ENCODE measurements around the gene STPG3.

DNA sequence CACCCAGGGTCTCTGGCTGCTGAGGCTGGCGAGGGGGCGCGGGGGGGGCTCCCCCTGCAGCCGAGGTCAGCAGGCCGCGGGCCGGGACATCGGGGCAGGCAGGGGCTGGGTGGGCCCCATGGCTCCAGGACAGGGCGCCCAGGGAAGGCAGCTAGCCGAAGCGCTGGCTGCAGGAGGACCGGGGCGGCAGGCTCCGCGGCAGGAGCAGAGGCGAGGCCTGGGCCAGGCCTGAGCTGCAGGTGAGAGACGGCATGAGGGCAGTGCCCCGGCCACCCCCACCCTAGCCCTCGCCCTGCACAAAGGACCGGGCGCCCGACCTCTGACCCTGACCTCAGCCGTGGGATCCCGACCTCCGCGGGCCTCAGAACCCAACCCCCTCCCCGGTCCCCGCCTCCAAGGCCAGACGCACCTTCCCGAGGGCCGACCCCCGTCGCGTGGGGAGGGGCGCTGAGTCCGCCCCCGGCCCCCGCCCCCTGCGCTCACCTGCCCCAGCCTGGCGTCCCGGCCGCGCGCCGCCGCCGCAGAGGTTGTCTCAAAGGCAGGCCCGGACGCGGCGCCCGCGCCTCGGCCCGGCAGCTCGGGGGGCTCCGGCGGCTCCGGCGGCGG, 29.5 kb upstream of the STPG3 start:
- TF ChIP-seq, protein P1, sequence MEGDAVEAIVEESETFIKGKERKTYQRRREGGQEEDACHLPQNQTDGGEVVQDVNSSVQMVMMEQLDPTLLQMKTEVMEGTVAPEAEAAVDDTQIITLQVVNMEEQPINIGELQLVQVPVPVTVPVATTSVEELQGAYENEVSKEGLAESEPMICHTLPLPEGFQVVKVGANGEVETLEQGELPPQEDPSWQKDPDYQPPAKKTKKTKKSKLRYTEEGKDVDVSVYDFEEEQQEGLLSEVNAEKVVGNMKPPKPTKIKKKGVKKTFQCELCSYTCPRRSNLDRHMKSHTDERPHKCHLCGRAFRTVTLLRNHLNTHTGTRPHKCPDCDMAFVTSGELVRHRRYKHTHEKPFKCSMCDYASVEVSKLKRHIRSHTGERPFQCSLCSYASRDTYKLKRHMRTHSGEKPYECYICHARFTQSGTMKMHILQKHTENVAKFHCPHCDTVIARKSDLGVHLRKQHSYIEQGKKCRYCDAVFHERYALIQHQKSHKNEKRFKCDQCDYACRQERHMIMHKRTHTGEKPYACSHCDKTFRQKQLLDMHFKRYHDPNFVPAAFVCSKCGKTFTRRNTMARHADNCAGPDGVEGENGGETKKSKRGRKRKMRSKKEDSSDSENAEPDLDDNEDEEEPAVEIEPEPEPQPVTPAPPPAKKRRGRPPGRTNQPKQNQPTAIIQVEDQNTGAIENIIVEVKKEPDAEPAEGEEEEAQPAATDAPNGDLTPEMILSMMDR (IDR thresholded peaks at IDR 0.05) = no peak
- TF ChIP-seq POLR2AphosphoS5 (IDR thresholded peaks at IDR 0.05) = no peak
- no peak for TF ChIP-seq EP300 (IDR thresholded peaks at IDR 0.05)
- TF ChIP-seq POLR2A (IDR thresholded peaks at IDR 0.05) = no peak
